DMS114 treated with DMSO at 0.1 percent for 48 hours (cell line): ENCODE measurements around the gene EOMES.
"Not testable (repeated sequence)": the region's sequence is repeated elsewhere in the genome, so short reads cannot be mapped to it uniquely, and the experiment has no call there.

Experiments used
- DNase-seq: peaks from one replicate; lab custom pipeline; 2025; ENCODE audit not compliant: unreplicated experiment; lab: John Stamatoyannopoulos, UW

The EOMES gene

DNA sequence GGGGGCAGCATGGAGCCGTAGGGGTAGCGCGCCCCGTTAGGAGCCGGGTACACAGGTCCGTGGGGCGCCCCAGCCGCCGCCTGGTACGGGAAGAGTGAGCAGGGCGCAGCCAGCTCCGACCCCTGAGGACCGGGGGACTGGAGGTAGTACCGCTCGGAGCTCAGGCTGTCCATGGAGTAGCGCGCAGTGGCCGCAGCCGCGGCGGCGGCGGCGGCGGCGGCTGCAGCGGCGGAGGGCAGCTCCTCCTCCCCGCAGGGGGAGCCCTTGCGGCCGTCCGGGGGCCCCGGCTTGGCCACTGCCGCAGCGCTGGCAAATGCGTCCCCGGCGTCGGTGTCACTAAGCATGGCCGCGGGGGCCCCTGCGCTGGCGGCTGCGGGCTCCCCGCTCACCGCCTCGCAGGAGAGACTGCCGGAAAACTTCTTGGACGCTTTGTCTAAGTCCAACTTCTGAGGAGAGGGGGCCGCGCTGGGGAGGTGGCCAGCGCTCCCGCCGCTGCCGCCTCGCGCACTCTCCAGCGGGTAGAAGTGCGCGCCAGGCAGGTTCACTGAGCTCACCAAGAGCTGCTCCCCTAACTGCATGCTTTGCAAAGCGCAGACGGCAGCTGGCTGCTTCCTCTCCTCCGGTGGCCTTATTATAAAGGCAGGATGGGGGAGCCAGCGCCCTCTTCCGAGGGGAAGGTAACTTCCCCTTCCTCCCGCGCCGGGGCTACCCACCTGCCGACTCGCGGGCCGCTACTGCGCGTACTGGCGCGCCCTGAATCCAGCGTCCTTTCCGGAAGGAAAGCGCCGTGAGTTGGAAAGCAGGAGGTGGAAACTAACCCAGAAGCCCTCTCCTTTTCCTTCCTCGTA is at the start of gene EOMES:
TSS of gene EOMES (minus strand) at position 607 of the 848 bp plus-strand sequence. CDS start at position 578, 29 bp downstream.
- no peak for DNase-seq

DNA sequence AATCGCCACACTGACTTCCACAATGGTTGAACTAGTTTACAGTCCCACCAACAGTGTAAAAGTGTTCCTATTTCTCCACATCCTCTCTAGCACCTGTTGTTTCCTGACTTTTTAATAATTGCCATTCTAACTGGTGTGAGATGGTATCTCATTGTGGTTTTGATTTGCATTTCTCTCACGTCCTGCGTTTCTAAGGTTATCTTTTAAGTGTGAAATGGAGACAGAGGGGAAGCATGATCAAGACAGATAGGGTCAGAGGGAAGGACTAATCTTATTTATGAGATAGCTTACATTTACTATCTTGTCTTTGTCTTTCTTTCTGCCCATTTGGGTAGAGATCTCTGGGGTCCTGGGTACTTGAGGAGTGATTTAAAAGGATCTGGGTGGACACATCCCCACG is 48.3 kb upstream of the EOMES start:
- not testable (repeated sequence) for DNase-seq

GRCh38 chr3:27767000-27767399 is 44.9 kb upstream of the EOMES start:
- no peak for DNase-seq

- DNase-seq, result no peak
Measured at GRCh38 chr3:27758083-27758482, 36.0 kb upstream of the EOMES start.

GRCh38 chr3:27756877-27757276 is 34.8 kb upstream of the EOMES start:
- DNase-seq, result no peak

DNA sequence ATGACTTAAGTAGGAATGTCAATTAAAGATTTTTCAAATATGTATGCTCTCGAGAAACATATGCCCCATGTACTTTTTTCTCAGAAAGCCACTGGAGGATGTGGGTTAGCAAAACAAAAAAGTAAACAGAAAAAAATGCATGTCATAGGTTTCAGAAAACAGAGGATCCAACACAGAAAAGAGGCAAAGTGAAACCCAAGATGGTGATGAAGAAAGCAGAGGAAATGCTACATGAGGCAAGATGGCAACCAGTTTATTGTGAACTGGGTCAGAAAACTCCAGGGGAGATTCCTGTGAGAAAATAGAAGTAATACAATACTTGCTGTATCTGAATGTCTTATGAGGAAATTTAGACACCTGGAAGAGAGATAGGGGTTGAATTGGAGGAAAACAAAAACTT is 30.8 kb upstream of the EOMES start:
- no peak for DNase-seq

DNA sequence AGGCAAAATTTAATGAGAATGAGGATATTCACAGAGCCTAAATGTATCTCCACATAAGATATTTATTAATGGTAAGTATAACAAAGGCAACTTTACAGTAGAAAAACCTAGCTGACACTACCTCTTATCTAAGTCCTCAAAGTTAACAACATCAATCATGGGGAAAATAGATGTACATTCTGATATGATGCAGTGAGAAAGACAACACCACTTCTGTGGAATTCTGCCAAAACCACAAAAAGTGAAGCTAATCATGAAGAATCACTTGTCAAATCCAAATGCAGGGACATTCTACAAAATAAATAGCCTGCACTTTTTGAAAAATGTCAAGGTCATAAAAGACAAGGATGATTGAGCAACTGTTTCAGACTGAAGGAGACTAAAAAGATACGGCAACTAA is 27.5 kb upstream of the EOMES start:
- DNase-seq, result no peak

DNA sequence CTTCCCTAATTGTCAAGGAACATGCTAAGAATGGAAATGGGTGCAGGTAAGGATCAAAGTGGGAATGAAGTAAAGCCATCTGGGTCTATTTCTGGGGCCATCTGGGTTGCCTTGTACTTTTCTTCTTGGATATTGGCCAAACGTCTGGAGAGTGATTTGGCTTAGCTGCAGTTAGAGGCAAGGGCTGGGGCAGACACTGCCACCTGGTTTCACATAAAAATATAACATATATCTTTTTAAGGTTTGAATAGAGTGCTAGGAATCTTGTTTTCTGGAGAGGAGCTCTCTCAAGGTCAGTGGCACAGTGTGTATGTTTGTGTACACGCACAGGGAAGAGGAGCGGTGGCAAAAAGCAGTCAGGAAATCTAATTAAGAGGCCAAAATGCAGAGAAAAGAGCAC is 24.7 kb upstream of the EOMES start:
- DNase-seq, result no peak

GRCh38 chr3:27740854-27741253 is 18.7 kb upstream of the EOMES start:
- no peak for DNase-seq

GRCh38 chr3:27737091-27737490 is 15.0 kb upstream of the EOMES start:
- DNase-seq, result no peak

DNA sequence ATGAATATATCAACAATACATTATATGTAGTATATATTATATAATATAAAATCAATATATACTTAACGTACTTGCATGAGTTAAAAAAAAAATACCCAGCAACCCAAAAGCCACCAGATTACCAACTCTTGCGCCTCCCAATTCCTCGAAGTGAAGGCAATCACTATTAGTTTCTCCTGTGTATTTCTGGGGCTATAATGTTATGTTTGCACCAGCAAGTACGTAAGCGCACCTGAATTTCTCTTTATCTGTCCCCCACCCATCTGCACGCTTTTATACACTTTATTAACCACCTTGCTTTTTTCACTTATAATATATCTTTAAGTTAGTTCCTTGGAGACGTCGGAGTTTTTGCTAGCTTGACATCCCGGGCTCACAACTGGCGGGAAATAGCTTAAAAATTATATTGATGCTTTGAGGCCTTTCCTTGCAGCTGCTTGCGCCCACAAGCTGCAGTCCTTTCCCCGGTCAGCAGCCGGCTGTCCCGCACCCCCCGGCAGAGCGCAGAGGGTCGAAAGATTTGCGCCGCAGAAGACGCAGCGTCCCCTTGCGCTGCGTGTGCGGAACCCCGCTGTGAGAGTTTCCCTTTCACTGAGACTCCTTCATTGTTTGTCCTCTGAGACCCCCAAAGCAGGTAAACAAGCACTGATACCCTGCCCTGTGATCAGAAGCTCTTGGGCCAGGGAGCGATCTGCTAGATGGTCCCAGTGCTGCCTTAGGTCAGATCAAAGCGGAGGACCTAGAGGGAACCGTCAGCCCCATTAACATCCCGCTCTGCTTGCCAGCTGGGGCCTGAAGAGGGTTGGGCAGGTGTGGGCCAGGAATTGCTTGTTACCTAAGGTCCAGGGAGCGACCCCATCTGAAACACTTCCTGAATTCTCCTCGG is 8.9 kb upstream of the EOMES start:
- DNase-seq, result no peak

- DNase-seq, result no peak
Measured at GRCh38 chr3:27729748-27730611, 7.9 kb upstream of the EOMES start.

- no peak for DNase-seq
Measured at GRCh38 chr3:27729325-27729724, 7.2 kb upstream of the EOMES start.

DNA sequence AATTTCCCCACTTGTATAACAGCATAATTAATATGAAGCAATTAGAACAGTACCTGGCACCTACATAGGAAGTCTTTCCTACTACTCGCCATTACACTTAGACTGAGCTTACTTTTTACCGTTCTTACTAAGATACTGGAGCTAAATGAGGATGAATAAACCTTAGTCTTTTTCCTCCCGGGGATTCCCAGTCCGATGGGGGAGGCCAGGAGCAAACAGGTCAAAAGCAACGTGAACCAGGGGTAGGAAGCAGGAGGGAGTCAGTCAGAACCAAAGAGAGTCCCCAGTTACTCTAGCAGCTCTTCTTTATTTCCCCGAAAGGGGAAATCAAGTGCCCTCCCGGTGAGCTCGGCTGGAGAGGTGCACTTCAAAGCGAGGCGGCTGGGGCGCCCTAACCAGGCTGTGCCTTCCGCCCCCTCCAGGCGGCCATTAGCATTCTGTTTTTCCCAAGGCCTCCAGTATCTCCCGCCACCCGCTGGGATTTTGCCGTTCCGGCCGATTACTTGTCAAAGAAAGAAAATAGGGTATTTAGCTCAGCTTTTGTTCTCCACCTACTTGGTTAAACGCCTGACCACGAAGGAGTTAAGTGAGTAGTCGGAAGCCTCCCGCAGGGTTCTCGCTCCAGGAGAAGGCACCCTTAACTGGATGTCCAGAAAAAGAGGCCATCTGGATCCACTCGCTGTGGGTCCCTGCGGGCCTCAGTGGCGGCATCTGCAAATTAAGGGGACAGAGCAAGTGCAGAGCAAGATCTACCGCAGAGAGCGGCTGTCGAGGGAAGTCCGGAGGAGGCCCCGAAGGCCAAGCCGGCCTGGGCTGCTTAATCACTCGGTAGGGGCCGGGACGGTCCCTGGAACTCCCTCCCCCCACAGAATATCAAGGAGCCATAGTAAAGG is 6.3 kb upstream of the EOMES start:
- DNase-seq, result no peak

GRCh38 chr3:27726240-27726639 is 4.1 kb upstream of the EOMES start:
- no peak for DNase-seq

DNA sequence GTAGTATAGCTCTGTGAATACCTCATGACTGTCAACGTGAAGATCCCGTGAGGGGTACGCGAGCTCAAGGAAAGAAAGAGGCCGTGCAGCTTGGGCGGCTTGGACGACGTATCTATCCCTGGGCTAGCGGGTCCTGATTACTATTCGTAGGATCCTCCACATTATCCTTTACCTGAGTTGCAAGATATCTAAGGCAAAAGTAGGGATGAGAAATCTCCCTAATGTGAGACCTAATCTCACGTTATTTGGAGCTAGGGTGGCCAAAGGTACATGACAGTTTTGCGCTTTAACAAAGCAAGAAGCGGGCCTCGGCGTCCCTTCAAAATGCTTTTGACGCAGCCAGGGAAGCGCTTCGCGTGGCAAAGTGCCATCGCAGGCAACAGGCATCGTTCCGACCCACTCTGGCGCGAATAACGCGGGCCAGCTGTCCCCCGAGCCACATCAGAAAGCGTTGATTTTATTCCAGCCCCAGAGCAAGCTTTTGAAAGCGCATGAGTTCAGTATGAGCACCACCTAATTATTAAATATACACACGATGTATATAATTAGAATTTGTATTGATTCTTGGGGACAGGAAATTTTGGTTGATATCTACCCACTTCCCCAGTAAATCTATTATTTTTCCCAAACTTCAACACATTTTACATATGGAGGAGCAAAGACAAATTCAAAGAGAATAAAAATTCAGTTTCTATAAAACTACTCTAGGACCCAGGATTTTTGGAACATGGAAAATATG is 2.5 kb upstream of the EOMES start:
- DNase-seq, result no peak

DNA sequence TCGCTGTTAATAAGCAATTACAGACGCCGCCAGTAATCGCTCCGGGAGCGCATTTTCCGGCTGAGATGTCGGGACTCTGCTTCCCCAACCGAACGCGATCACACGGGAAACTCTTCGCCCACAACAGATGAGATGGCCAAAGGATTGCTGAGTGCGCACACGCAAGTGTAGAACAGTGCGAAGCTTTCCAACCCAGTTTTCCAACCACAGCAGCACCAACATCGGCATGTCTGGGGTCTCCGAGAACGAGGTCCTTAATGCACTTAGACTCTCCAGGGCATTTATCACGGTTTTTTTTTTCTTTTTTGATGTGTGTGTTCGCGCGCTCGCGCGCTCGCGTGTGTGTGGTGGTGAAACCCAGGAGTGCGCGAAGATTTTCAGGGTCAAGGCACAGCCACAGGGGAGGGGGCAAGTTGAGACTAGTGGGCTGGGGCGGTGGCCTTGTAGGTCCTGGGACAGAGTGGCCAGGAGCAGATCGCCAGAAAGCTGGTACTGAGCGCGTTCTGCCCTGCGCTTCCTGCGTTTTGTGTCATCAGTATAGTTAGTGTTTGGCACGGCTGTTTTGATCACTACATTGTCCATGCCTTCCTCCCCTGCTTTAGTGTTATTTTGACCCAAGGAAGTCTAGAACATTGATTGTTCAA is 1.8 kb upstream of the EOMES start:
- DNase-seq, result peak; percentile 12

- DNase-seq, result no peak
Measured at GRCh38 chr3:27723456-27723814, 1.3 kb upstream of the EOMES start.

DNA sequence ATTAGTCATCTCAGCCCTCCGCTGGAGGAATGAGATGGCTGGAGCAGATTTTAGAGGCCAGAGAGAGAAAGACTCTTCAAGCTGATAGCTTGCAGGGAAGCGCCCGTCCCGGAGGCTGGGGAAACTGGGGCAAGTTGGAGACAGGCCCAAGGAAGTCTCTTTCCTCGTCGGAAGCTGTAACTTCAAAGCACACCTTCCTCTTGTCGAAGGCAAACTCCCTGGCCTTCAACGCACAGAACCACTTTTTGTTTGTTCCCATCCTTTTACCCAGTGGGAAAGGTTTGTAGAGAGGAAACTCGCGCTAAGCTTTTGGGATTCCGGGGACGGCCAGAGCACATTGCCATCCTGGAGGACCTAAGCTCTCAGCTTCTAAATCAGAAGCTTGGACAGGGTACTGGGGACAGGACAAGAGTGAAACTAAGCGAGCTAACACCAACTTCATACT is 900 bp upstream of the EOMES start:
- no peak for DNase-seq
